NCI-H128 (cell line): ENCODE results near the gene COL4A1.

Experiments
- DNase-seq: peaks from one replicate; lab custom pipeline; 2025; ENCODE audit not compliant: unreplicated experiment; lab: John Stamatoyannopoulos, UW

The COL4A1 gene

GRCh38 chr13:110309661-110310524 is 2.9 kb upstream of the COL4A1 start:
- no peak for DNase-seq

DNA sequence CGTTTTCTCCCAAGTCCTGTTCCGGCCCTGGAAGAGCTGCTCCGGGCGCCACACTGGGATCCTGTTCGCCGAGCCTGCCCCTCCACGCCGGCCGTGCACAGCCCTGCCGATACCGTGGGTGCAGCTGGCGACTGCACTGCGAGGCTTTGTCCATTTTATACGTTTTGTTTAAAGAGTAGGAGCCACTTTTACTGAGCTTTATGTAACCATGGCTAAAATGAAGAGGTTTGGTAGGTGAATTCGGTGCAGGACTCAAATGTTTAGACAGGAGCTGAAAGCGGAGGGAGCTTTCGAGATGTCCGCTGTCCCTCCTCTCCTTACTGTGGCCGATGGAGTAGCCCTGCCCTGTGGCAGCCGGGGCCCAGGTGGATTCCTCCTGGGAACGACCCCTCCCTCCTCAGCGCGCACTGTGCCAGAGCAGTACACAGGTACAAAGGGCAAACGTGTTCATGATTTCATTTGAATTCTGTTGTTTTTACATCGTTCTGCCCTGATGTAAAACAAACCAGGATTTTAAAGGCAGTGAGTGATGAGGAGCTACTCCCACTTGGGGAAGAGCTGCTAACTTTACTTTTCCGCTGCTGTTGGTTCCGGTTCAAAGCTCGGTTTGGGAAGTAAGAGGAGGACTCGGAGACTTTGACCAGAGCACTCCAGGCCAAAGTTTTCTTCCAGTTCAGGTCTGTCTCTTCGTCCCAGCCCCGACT is 1.9 kb upstream of the COL4A1 start:
- no peak for DNase-seq

- DNase-seq: no peak
Measured at GRCh38 chr13:110307767-110308655, 1.1 kb upstream of the COL4A1 start.

- no peak for DNase-seq
Measured at GRCh38 chr13:110306340-110306959, 507 bp downstream of the COL4A1 start.

DNA sequence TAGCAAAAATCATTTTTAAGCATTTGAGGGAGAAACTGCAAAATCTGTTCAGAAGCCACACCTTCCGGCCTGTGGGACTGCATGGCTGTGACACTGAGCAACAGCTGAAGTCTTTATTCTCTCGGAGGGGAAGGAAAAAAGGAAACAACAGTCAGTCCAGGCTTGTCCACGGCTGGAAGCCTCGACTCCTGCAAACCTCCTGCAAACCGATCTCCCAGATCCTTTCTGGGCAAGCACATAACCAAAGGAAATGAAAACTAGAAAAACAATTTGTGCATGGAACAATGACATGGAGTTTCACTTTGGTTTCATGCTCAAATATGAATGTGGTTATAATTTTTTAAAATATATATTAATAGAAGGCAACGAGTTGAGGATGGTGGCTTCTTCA is 1.0 kb downstream of the COL4A1 start:
- no peak for DNase-seq

DNA sequence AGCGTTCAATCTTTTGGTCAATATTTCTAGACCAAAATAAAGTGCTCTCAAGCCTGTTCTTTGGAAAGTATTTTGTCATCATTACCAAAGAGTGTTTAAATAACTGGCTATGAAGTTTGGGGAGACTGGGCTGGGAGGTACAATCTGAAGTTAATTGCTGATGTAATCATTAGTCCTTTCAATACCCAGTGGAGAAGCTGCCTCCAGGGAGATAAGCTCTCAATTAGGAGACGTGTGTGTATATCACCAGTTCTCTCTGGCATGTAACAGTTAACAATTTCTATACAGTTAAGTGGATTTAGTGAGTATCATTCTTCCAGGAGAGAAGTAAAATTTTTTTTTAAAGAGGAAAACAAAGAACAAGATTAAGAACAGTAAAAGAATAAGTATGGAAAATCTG is 1.4 kb downstream of the COL4A1 start:
- DNase-seq: no peak

GRCh38 chr13:110305001-110305400 is 2.0 kb downstream of the COL4A1 start:
- DNase-seq: no peak

DNA sequence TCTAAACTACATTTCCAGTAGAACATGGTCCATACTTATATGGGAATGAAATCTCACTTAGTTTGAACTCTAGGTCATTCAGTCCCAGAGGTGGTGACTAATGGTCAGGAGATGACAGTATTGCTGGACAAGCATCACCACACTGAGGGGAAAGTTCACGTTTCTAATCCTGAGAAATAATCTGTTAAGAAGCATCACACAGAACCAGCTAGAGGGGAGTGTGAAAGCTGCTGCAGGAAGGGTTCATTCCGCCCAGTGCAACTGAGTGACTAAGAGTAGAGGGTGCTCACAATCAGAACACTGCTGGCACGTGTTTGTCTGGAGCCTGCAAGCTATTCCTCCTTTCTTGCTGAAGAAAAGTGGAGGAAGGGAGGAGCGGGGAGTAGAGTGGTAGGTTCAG is 2.7 kb downstream of the COL4A1 start:
- DNase-seq: no peak

- no peak for DNase-seq
Measured at GRCh38 chr13:110303644-110304043, 3.3 kb downstream of the COL4A1 start.

DNA sequence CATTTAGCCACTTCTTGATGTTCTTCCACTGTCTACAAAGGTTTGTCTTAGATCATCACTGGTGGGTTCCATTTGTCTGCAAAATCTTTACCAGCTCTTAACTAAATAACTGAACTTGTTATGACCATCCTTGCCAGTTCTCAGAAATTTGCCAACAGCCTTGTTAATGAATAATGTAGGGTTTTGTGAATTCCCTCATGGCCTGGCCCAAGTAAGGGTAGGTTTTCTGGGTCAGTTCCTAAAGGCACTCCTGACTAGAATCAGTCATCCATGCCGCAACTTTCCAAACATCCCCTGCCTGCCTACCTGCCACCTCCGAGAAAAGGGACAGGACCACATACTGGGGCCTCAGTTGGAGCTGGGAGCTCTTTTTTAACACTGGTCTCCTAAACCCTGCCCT is 4.0 kb downstream of the COL4A1 start:
- DNase-seq: no peak

DNA sequence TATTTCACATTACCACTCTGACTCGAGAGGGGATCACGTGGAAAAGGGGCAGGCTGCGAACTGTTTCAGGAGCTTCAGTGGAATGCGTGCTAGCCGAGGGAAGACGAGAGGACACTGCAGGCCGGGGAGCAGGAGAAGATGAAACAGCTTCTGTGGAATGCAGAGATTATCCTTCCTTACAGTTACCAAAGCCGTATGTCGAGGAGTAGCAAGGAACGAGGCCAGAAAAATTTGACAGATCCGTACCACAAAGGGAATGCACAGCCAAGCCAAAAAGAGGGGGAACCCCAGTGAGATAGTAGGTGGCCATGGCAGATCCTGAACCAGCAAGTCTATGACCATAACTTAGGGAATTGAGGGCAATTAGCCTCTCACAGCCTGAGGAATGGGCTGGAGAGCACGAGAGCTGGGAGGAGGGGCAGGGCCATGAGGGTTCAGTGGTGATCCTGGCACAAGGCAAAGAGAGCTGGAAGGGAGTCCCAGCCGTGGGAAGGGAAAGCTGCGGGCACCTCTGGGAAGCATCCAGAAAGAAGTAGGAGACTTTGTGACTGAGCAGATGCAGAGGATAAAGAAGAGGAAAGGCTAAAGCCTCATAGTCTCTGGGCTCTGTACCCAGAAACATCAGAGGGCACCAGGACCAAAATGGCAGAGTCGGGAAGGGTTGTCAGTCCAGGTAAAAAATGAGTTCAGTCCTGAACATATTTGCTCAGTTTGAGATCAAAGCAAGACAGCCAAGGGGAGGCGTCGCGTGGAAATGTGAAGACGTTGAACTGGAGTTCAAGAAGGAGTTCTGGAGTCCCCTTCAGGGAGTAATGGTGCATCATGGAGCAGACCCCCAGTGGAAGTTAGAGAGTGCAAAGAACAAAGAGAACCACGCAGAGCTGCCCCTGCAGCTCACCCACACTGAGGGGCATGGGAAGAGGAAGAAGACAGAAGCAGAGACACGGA is 5.1 kb downstream of the COL4A1 start:
- DNase-seq: no peak

DNA sequence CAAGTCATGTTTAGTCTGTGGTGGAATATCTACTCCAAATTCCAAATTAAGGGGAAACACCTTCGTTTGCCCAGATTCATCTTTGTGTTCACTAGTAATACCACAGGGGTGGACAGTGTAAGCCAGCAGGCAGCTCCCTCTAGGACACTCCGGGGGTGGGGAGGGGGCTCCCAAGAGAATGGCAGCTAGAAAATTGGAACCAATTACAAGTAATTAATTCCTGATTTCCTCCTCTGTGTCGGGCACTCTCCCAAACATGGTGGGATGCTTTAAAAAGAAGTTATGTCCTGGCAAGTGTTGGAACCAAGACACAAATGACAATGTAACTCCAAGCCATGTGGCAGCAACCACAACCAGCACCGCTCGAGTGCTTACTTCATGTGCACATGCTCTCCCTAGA is 5.9 kb downstream of the COL4A1 start:
- no peak for DNase-seq

DNA sequence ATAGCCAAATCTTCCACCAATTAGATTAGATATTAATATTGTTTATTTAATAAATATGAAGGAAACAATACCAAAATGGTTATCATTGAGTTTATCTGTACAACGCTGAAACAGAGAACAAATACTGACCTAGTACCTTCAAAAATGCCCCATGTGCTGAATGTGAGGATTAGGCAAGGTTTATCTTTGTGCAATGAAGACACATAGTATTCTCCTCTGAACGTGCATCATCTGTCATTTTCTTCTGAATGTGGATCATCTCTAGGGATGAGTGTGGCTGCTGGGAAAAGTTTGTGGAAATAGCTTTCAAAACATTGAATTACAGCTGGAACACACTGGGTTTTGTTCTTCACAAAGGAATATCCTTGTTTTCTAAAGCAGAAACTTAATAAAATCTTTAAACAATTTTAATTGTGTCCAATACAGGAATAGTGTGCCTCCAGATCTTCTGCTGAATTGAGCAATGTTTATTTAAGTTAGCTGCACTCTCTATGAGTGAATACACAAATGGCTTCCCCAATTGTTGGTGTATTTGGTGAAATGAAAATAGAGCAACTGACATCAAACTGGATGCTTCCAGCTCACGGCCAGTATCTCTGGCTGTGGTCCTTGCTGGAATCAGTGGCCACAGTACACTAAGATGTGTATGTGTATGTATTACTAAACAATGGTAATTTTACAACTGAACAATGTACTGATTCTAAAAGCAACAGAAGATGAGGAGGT is 6.7 kb downstream of the COL4A1 start:
- no peak for DNase-seq

DNA sequence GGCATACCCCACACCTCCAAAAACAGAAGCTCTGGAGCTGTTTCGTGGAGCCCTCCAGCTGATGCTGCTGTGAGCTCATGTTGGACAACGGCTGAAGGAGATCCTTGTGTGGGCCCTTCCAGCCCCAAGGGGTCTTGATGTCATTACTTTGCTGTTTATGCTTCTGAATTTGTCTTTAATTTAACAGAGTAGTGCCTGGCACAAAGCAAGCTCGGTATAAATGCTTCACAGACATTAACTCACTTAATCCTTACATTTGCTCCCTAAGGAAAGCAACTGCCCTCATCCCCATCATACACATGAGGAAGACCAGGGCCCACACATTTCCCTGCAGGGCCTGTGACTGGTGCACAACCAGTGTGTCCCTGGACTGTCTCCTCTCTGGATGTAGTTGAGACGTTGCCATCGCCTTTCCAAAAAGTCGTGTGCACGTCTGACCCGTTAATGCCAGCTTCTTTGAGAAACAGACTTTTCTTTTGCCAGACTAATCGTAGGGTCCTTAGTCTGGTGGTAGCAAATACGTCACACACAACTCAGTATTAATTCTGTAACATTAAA is 7.6 kb downstream of the COL4A1 start:
- DNase-seq: no peak

DNA sequence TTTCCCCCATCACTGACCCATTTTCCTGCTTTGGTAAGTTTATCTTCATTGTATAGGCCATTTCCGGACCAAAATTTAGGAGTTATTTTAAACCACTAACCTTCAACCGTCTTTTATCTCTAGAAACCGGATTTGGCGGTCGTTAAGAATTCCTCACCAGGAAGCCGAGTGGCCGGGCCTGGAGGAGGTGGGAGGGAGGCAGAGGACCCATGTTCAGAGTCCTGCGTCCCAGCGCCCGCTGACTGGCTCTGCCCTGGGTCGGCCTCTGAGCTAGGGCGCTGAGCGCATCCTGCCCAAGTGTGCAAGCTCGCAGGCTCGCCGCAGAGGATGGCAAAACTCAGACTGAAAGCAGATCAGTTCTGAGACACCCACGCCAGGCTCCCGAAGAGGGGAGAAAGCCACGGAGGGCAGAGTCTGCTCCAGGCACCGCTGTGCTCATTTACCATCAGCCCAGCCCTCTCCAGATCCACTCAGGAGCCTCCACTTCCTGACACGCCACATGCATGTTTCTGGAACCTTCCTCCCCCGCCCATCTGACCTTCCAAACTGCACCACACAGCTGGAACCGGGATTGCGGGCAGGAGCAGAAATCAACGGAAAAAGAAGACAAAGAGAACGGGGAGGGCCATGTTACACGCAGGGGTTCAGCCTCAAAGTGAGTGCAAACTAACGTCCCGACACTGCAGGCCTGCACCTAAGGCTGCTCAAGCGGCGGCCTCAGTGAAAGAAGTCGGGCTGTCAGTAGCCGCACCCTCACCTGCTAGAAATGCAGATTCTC is 8.3 kb downstream of the COL4A1 start:
- no peak for DNase-seq

DNA sequence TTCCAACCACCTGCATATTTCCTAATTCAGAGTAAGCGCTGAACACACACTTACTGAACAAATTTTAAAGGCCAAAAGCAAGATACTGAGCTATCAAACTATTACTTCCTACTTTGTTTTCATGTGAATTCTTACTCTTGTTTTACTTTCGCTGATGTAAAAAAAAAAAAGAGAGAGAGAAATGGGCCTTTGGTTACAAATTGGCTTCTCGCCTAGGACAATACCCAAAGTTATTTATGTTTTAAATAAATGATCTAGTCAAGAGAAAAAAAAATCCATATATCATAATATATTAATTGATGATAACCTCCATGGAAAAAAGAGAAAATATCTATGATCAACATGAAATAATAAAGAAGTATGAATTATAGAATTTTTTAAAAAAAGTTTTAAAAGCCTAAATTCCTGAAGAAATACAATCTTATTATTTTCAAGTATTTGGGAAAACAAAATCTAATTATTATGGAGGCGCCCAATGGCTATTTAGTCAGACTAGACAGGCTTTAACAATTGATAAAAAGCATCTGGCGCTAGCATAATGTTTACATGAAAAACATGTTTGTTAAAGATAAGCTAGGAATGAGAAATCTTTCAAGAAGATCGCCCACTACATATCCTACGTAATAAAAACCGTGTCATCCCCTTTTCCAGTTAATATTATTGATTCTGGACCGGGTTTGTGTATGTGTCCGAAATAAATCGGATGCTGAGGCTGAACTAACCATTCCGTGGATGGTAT is 9.0 kb downstream of the COL4A1 start:
- no peak for DNase-seq

DNA sequence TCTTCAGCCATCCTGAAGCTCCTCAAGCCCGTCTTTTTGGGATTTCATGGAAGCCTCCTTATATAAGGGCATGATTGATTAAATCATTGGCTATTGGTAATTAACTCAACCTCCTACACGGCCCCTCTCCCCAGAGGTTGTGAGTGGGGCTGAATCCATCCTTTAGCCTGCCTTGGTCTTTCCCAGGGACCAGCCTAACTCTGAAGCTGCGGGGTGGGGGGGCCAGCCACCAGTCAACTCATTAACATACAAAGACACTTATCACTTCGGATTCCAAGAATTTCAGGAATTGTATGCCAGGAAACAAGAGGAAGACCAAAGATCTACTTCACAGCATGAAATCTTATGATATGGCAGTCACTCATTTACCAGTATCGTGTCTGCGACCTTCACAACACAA is 9.9 kb downstream of the COL4A1 start:
- no peak for DNase-seq

- no peak for DNase-seq
Measured at GRCh38 chr13:110294622-110295021, 12.3 kb downstream of the COL4A1 start.
